NCI-H2029 treated with DMSO at 0.1 percent for 48 hours (cell line): ENCODE measurements around the gene SSH2.
"Not testable (repeated sequence)": the region's sequence is repeated elsewhere in the genome, so short reads cannot be mapped to it uniquely, and the experiment has no call there.

Experiments used
- DNase-seq: peaks from one replicate; lab custom pipeline; 2025; lab: John Stamatoyannopoulos, UW

The SSH2 gene

GRCh38 chr17:29931231-29931932 lies 1.4 kb upstream of the SSH2 start:
- peak; percentile 75 for DNase-seq

GRCh38 chr17:29930409-29931010 lies 482 bp upstream of the SSH2 start:
- DNase-seq: peak; percentile 30

- DNase-seq: peak; percentile 54
Observed at GRCh38 chr17:29929006-29929532, 959 bp downstream of the SSH2 start.

GRCh38 chr17:29927546-29927945 lies 2.5 kb downstream of the SSH2 start:
- DNase-seq: peak; percentile 30

GRCh38 chr17:29924786-29925185 lies 5.2 kb downstream of the SSH2 start:
- no peak for DNase-seq

GRCh38 chr17:29918922-29919856 lies 10.8 kb downstream of the SSH2 start:
- DNase-seq: no peak

GRCh38 chr17:29918016-29918415 lies 12.0 kb downstream of the SSH2 start:
- DNase-seq: no peak

- no peak for DNase-seq
Observed at GRCh38 chr17:29914819-29915537, 15.1 kb downstream of the SSH2 start.

GRCh38 chr17:29911641-29912177 lies 18.3 kb downstream of the SSH2 start:
- no peak for DNase-seq

- no peak for DNase-seq
Observed at GRCh38 chr17:29909236-29910003, 20.6 kb downstream of the SSH2 start.

- DNase-seq: no peak
Observed at GRCh38 chr17:29906969-29907368, 23.1 kb downstream of the SSH2 start.

GRCh38 chr17:29905879-29906167 lies 24.2 kb downstream of the SSH2 start:
- no peak for DNase-seq

GRCh38 chr17:29905086-29905878 lies 24.7 kb downstream of the SSH2 start:
- no peak for DNase-seq

- no peak for DNase-seq
Observed at GRCh38 chr17:29903471-29903870, 26.6 kb downstream of the SSH2 start.

- not testable (repeated sequence) for DNase-seq
Observed at GRCh38 chr17:29897136-29897535, 32.9 kb downstream of the SSH2 start.

GRCh38 chr17:29892201-29892600 lies 37.8 kb downstream of the SSH2 start:
- no peak for DNase-seq

GRCh38 chr17:29891131-29891530 lies 38.9 kb downstream of the SSH2 start:
- no peak for DNase-seq

- DNase-seq: no peak
Observed at GRCh38 chr17:29885031-29885640, 44.9 kb downstream of the SSH2 start.

GRCh38 chr17:29883497-29883896 lies 46.5 kb downstream of the SSH2 start:
- no peak for DNase-seq

GRCh38 chr17:29881256-29881655 lies 48.8 kb downstream of the SSH2 start:
- DNase-seq: no peak
